SJSA1 (cell line): Measurements from ENCODE around the gene XAB2. TPM values are rescaled to one million over a fixed set of nuclear protein-coding genes. Genes with fewer than 3 reads are reported as not detected.

Experiments used
- DNase-seq, 2 experiments: peaks; one replicate each; pipeline ENCODE4 v3.0.0-alpha.2; 2015 to 2020; ENCODE audit warnings: low spot score in 2 of 2, low read depth in 1 of 2
- H3K27ac ChIP-seq: fragments of 250-450 bp; sonication (Bioruptor Pico); 2 replicates; pipeline ENCODE4 v1.5.1; 2020; ENCODE audit warnings: mild to moderate bottlenecking, moderate library complexity
- H3K27me3 ChIP-seq: fragments of 250-450 bp; sonication (Bioruptor Pico); replicated peaks from 2 replicates; pipeline ENCODE4 v1.5.1; 2020; ENCODE audit warnings: mild to moderate bottlenecking, moderate library complexity
- H3K36me3 ChIP-seq: fragments of 250-450 bp; sonication (Bioruptor Pico); 2 replicates; pipeline ENCODE4 v1.5.1; 2020; ENCODE audit warnings: mild to moderate bottlenecking
- H3K4me1 ChIP-seq: fragments of 250-450 bp; sonication (Bioruptor Pico); replicated peaks from 2 replicates; pipeline ENCODE4 v1.6.1; 2021; ENCODE audit warnings: mild to moderate bottlenecking
- H3K4me3 ChIP-seq: fragments of 250-450 bp; sonication (Bioruptor Pico); 2 replicates; pipeline ENCODE4 v1.5.1; 2020; ENCODE audit warnings: mild to moderate bottlenecking
- H3K9me3 ChIP-seq: fragments of 250-450 bp; sonication (Bioruptor Pico); replicated peaks from 2 replicates; pipeline ENCODE4 v1.5.1; 2020; ENCODE audit warnings: mild to moderate bottlenecking
- total RNA-seq: library from RNA; depleted of rRNA; stranded (reverse); fragments of >200 nt; shearing (Covaris generic); gene quantifications from 2 replicates; pipeline ENCODE4 v1.2.3, GENCODE V29; 2014

The XAB2 gene
- total RNA-seq, 1 experiment from 2014 or later = 35.0 TPM

DNA sequence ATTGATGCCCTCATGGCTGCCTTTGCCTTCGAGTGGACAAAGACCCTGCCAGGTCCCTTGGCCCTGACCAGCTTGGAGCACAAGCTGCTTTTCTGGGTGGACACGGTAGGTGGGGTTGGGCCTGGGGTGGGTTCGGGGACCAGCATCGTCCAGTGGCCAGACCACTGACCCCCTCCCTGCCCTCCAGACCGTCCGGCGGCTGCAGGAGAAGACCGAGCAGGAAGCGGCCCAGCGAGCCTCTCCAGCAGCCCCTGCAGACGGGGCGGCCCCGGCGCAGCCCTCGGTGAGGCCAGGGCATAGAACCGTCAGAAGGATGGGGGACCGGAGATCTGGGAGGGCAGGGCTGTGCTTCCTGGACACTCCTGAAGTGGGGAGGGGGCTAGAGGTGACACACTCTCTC is 23.1 kb downstream of the XAB2 start:
- Histone ChIP-seq H3K4me1 (no peaks in the 10 kb centered on the region), H3K27me3 (0 out of 2 replicates have a peak, but pooled peaks cover 3% of the 10 kb centered on the region)

DNA sequence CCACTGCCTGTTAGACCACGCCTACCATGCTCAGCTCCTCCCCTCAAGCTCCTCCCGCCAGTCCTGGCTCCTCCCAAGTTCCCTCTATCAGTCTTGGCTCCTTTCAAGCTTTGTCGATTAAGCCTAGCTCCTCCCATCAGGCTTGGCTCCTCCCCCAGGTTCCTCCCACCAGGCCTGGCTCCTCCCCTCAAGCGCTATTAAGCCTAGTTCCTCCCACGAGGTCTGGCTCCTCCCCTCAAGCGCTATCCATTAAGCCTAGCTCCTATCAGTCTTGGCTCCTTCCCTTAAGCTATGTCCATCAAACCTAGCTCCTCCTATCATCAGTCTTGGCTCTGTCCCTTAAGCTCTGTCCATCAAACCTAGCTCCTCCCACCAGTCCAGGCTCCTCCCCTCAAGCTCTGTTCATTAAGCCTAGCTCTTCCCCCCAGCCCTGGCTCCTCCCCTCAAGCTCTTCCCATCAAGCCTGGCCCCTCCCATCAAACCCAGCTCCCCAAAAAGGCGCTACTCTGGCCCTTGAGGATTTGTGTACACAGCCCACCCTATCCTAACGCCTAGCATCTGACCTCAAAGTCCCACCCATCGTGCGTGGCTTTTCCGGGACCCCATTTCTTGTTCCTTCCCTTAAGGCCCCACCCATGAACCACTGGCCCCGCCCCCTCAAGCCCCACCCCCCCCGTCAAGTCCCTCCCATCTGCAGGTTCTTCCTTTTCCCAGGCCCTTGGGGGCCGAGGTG is 23.7 kb downstream of the XAB2 start:
- H3K27me3 ChIP-seq = 0 out of 2 replicates have a peak, but pooled peaks cover 3% of the 10 kb centered on the region
- DNase-seq = peak; percentile 22 to 46
- no peaks in the 10 kb centered on the region for H3K4me1 ChIP-seq
- H3K36me3 ChIP-seq = no peaks in the 10 kb centered on the region
- H3K9me3 ChIP-seq = no peaks in the 10 kb centered on the region
- no peak overlapping the region for H3K27ac ChIP-seq
- H3K4me3 ChIP-seq = no peak overlapping the region

More for the DNA sequence above, 23.1 kb downstream of the XAB2 start:
- Histone ChIP-seq H3K27ac (no peak overlapping the region), H3K9me3 (no peaks in the 10 kb centered on the region), H3K36me3 (no peaks in the 10 kb centered on the region), H3K4me3 (no peak overlapping the region)
- no peak for DNase-seq

DNA sequence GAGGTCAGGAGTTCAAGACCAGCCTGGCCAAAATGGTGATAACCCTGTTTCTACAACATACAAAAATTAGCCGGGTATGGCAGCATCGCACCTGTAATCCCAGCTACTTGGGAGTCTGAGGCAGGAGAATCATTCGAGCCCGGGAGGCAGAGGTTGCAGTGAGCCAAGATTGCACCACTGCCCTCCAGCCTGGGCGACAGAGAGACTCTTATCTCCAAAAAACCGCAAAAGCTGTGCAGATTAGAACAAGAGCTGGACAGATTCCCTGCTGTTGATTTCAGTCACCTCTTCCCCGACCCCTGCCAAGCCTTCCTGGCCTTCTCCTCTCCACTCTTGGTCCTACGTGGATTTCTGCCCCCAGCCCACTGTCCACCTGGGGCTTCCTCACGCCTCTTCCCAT is 25.4 kb downstream of the XAB2 start:
- Histone ChIP-seq H3K9me3 (no peaks in the 10 kb centered on the region), H3K27ac (no peak overlapping the region), H3K36me3 (no peaks in the 10 kb centered on the region), H3K4me1 (no peaks in the 10 kb centered on the region), H3K27me3 (0 out of 2 replicates have a peak, but pooled peaks cover 3% of the 10 kb centered on the region), H3K4me3 (no peak overlapping the region)
- DNase-seq = no peak

DNA sequence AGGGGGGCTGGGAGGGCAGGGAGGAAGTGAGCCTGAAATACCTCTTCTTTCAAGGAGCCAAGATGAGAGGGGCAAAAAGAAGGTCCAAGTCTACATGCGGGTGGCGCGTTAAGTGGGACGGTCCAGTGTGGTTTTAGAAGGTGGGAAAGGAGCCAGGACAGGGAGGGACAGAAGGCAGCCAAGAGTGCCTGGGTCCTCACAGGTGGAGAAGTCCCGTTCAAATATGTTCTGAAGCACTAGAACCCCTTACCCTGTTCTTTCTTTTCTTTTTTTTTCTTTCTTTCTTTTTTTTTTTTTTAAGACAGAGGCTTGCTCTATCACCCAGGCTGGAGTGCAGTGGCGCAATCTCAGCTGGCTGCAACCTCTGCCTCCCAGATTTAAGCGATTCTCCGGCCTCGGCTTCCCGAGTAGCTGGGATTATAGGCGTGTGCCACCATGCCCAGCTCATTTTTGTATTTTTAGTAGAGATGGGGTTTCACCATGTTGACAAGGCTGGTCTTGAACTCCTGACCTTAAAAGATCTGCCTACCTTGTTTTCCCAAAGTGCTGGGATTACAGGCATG is 26.3 kb downstream of the XAB2 start:
- Histone ChIP-seq H3K4me1 (no peaks in the 10 kb centered on the region), H3K27ac (no peak overlapping the region), H3K36me3 (no peaks in the 10 kb centered on the region), H3K4me3 (no peak overlapping the region), H3K27me3 (0 out of 2 replicates have a peak, but pooled peaks cover 9% of the 10 kb centered on the region), H3K9me3 (no peaks in the 10 kb centered on the region)
- DNase-seq = no peak

DNA sequence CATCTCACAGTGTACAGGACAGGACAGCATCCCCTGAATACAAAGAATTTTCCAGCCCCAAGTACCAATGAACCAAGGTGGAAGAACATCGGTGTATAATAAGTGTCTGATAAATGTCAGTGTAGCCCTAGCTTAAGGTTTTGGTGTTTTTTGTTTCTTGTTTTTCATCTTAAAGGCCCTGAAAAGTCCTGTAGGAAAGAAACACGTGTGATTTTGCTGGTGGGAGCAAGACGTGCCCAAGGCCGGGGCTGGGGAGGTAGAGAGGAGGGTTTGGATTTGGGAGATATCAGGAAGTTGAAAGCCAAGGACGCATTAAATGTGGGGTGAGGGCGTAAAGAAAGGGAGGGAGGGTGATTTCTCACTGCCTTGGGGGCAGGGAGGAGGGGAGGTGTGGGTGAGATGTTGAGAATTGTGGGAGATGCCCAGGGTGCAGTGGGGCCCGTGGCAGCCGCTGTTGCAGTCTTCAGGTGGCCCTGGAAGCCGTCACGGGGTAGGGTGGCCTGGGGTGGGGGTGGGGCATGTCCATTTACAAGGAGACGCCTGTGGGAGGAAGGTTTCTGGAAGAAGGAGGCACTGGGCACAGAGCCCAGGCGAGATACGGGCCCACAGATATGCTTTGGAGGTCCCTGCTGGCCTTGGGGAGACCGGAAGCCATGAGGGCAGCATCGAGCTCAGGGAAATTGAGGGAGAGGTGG is 27.0 kb downstream of the XAB2 start:
- Histone ChIP-seq H3K4me1 (no peaks in the 10 kb centered on the region), H3K27ac (no peak overlapping the region), H3K9me3 (no peaks in the 10 kb centered on the region), H3K27me3 (peaks cover 14% of the 10 kb centered on the region), H3K4me3 (no peak overlapping the region), H3K36me3 (no peaks in the 10 kb centered on the region)
- no peak for DNase-seq

DNA sequence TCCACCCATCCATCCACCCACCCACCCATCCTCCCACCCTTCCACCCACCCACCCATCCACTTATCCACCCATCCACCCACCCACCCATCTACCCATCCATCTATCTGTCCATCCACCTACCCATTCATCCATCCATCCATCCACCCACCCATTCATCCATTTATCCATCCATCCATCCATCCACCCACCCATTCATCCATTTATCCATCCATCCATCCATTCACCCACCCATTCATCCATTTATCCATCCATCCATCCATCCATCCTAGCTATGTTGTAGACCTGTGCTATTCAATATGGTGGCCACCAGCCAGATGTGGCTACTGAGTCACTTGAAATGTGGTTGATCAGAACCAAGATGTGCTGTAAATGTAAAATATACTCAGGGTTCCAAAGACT is 28.6 kb downstream of the XAB2 start:
- Histone ChIP-seq H3K4me3 (no peak overlapping the region), H3K27ac (no peak overlapping the region), H3K27me3 (peaks cover 26% of the 10 kb centered on the region), H3K9me3 (no peaks in the 10 kb centered on the region), H3K4me1 (no peaks in the 10 kb centered on the region), H3K36me3 (no peaks in the 10 kb centered on the region)
- DNase-seq = no peak

DNA sequence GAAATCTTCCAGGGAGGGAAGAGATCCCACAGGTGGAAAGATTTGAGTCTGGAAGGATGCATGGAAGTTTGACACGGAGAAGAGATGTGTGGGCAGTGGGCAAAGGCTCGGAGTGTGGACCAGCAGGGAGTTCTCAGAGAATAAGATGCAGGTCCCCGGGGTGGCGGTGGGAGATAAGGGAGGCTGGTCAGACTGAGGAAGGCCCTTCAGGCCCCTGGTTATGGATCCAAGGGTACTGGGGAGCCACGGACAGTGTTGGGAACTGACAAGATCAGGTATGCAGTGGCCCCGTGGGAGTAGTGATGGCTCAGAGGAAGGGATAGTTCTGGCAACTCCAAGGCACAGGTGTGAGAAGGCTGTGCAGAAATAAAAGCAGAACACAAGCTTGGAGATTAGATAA is 31.2 kb downstream of the XAB2 start:
- Histone ChIP-seq H3K27ac (no peak overlapping the region), H3K4me1 (no peaks in the 10 kb centered on the region), H3K27me3 (peaks cover 50% of the 10 kb centered on the region), H3K9me3 (no peaks in the 10 kb centered on the region), H3K4me3 (no peak overlapping the region), H3K36me3 (no peaks in the 10 kb centered on the region)
- DNase-seq = no peak

DNA sequence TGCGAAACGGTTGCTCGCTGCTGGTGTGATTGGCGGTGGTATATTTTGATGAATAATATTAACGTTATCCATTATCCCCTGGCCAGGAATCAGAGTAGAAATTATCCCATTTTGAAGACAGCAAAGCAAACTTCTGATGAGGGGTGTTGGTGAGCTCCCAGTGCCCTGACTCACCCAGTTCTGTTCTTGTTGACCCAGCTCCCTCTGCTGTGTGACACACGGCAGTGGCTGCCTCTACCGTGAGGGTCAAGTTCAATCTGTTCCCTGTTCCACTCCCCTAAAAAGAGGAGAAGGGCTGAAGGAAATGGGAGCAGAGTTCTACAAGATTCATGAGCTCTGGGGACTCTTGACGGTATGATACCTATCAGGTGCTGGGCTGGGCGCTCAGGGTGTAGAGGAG is 31.7 kb downstream of the XAB2 start:
- Histone ChIP-seq H3K27me3 (peaks cover 50% of the 10 kb centered on the region), H3K9me3 (no peaks in the 10 kb centered on the region), H3K27ac (no peak overlapping the region), H3K36me3 (no peaks in the 10 kb centered on the region), H3K4me1 (no peaks in the 10 kb centered on the region), H3K4me3 (no peak overlapping the region)
- no peak for DNase-seq

DNA sequence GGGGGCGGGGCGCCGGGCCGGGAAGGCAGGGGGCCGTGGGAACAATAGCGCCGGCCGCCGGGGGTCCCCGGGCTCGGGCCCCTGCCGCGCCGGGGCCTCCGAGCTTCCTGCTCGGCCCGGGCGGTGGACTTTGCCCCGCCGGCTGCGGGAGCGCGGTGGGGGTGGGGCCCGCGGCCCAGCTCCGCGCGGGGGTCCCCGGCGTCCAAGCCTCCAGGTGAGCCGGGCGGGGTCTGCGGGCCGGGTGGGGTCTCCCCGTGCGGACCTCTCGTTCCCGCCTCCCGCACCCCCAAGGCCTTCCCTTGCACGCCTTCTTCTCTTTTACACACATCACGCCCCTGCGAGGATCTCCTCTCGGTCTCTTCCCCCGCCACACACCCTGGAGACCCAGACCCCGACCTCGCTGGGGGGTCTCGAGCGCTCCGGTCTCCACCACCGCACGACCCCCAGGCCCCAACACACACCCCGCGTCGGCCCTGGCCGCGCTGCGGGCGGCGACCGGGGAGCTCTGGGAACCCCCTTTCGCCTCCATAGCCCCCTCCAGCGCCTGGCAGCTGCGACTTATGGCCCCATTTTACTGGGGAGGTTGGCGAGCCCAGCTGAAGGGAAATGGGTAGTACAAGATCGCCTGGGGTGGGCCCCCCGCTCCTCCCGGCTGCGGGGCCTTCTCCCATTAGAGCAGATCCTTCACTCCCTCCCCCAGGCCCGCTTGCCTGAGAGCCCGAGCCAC is 33.0 kb downstream of the XAB2 start:
- Histone ChIP-seq H3K36me3 (no peaks in the 10 kb centered on the region), H3K4me3 (no peak overlapping the region), H3K4me1 (no peaks in the 10 kb centered on the region), H3K27ac (no peak overlapping the region), H3K9me3 (no peaks in the 10 kb centered on the region), H3K27me3 (peaks cover 46% of the 10 kb centered on the region)
- no peak for DNase-seq

DNA sequence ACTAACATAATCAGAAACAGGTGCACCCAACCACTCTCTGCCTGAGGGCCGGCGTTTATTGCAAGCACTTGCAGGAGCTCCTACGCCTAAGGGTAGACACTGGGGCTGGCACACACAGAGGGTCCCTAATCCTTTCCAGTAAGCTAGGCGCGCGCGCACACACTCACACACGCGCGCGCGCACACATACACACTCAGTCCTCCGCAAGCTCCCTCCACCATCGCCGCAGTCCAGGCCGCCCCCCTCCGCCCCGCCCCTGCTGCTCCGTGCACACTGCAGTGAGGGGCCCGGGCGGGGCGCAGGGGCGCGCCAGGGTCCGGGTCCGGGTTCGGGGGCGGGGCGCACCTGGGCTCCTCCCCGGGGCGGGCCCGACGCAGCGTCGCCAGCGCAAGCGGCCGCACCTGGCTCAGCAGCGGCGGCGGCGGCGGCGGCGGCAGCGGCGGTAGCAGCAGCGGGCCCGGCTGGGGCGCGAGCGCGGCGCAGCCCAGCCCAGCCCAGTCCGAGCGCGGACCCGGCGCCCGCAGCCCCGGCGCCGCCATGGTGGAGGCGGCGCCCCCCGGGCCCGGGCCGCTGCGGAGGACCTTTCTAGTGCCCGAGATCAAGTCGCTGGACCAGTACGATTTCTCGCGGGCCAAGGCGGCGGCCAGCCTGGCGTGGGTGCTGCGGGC is 33.7 kb downstream of the XAB2 start, which contains the start of gene CAMSAP3:
Gene CAMSAP3, plus strand, starts transcription at position 398 of the 668 bp plus-strand sequence. Its CDS starts 140 bp downstream, at position 538.
- no peak for DNase-seq
- H3K4me3 ChIP-seq = no peak within 1 kb of the TSS
- no peaks in the 10 kb centered on the region for H3K4me1 ChIP-seq
- H3K36me3 ChIP-seq = no peaks in the 10 kb centered on the region
- no peaks in the 10 kb centered on the region for H3K9me3 ChIP-seq
- peaks cover 46% of the 10 kb centered on the region for H3K27me3 ChIP-seq
- H3K27ac ChIP-seq = no peak within 1 kb of the TSS

DNA sequence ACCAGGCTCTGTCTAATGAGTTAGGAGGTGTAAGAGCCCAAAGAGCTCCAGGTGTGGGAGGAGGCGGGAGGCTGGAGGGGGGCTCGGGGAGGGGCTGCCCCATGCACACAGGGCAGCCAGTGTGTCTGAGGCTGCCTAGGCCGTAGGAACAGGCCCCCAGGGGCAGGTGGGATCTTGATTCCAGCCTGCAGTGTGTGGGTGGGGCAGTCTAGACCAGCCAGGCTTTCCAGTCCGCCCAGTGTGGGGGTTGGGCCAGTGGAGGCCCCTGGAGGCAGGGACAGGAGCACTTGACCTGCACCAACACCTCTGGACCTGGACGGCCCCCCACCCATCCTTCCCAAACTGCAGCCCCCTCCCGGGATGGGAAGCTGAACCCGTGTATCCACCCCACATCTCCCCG is 39.1 kb downstream of the XAB2 start:
- DNase-seq = no peak
- Histone ChIP-seq H3K36me3 (no peaks in the 10 kb centered on the region), H3K27ac (no peak overlapping the region), H3K4me1 (no peaks in the 10 kb centered on the region), H3K27me3 (peaks cover 20% of the 10 kb centered on the region), H3K4me3 (no peak overlapping the region), H3K9me3 (no peaks in the 10 kb centered on the region)

DNA sequence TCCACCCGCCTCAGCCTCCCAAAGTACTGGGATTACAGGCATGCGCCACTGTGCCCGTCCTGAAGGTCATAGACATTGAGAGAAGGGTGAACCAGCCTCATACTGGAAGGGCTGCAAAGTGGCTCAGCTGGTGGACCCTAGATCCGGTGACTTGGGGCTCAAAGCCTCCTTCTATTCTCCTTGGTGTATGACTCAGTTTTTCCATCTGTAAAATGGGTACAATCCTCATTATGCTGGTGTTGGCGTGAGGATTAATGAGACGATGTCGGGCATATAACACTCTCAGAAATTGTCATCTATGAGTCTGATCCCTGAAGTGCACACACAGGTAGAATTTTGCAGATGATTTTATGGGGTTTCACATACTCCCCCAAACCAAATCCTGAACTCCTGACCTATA is 39.5 kb downstream of the XAB2 start:
- no peaks in the 10 kb centered on the region for H3K36me3 ChIP-seq
- peaks cover 16% of the 10 kb centered on the region for H3K27me3 ChIP-seq
- H3K4me3 ChIP-seq = no peak overlapping the region
- H3K4me1 ChIP-seq = no peaks in the 10 kb centered on the region
- H3K9me3 ChIP-seq = no peaks in the 10 kb centered on the region
- H3K27ac ChIP-seq = no peak overlapping the region
- DNase-seq = no peak

DNA sequence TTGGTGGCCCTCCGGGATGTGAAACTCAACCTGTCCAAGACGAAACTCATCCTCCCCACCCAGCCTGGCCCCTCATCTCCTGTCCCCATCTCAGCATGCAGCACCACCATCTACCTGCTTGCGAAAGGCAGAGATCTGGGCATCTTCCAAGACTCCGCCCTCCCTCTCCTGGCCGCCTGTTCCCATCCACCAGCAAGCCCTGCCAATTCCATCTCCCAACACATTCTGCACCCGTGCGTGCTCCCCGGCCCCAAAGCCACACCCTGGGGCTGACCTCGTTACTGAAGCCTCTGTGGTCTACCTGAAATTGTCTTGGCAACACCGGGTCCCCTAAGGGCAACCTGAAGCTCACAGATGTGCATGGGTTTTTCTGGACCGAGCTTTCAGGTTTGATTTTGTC is 46.9 kb downstream of the XAB2 start:
- Histone ChIP-seq H3K4me1 (no peaks in the 10 kb centered on the region), H3K36me3 (no peaks in the 10 kb centered on the region), H3K9me3 (no peaks in the 10 kb centered on the region), H3K27me3 (peaks cover 7% of the 10 kb centered on the region; the same call in 1 of the 2 replicates), H3K4me3 (no peak overlapping the region), H3K27ac (no peak overlapping the region)
- DNase-seq = no peak
